ENCODE measurements around the gene CLIP3.
"Not testable (repeated sequence)": the region's sequence is repeated elsewhere in the genome, so short reads cannot be mapped to it uniquely, and the experiment has no call there.

CLIP3 gene

DNA sequence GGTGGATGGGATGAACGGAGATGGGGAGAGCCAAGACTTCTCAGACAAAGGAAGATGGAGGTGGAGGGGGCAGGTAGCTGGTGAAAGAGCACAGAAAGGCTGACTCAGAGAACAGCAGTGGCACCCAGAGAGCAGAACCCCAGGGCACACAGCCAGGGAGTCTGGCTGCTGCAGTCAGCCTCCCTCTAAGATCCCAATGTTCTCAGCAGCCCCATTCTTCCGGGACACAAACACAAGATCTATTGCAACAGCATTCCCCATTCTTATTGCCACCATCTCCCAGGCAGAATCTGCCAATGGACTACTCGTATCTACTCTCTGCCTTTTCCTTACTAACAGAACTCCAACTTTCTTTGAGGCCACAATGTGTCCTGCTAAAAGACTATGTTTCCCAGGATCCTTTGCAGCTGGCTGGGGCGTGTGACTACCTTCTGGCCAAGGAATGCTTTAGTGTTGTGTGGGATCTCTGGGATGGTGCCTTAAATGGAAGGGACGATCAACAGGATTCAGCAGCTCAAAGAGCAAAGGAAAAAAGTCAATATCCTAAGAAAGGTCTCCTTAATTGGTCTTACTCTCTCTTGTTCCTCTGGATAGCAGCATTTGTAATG lies 13.9 kb upstream of the CLIP3 start:
- no peak for DNase-seq (ENCODE audit: low read depth)

DNA sequence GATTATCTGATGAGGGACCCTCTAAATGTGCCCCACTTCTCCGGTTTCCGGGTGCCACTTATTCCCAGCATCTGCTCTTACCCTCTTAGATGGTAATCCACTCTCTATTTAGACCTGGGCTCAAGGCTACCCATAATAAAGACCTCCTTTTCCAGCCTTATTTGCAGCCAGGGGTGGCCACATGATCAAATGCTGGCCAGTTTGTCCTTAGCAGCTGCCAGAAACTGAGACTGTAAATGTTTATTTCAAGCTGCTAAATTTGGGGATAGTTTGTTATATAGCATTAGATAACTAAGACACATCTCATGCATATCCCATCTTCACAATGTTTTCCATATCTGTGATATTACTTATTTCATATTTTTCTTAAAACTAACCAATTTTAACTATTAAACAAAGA lies 11.3 kb upstream of the CLIP3 start:
- no peak for DNase-seq (ENCODE audit: low read depth)

DNA sequence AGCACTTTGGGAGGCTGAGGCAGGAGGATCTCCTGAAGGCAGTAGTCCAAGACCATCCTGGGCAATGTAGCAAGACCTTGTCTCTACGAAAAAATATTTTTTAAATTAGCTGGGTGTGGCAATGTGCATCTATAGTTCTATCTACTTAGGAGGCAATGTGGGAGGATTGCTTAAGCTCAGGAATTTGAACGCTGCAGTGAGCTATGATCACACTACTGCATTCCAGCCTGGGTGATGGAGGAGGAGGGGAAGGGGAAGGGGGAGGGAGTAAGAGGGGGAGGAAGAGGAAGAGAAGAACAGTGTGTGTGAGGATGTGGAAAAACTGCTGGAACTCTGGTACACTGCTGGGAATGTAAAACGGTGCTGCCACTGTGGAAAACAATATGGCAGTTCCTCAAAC lies 9.2 kb upstream of the CLIP3 start:
- DNase-seq (ENCODE audit: low read depth) = no peak

DNA sequence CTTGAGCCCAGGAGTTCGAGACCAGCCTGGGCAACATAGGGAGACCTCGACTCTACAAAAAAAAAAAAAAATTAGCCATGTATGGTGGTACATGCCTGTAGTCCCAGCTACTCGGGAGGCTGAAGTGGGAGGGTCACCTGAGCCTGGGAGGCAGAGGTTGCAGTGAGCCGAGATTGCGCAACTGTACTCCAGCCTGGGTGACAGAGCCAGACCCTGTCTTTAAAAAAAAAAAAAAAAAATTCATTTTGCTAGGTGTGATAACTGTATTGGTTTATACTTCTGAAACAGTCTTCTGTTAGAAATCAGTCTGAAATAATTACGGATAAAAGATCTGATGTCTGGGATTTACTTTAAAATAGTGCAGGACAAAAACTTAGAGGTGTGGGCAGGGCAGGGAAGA lies 8.4 kb upstream of the CLIP3 start:
- DNase-seq (ENCODE audit: low read depth) = not testable (repeated sequence)

DNA sequence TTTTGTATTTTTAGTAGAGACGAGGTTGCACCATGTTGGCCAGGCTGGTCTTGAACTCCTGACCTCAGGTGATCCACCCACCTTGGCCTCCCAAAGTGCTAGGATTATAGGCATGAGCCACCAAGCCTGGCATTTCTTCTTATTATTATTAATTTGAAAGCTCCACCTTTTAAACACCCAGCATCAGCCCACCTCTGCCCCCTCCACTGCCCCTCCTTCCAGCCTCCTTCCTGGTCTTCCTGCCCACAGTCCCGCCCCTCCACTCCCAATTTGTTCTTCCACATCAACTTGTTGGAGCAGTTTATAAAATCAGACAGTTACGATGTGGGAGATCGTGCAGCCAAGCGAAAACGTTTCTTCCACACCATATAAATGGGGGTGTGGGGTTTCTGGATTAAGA lies 7.8 kb upstream of the CLIP3 start:
- DNase-seq (ENCODE audit: low read depth) = no peak

DNA sequence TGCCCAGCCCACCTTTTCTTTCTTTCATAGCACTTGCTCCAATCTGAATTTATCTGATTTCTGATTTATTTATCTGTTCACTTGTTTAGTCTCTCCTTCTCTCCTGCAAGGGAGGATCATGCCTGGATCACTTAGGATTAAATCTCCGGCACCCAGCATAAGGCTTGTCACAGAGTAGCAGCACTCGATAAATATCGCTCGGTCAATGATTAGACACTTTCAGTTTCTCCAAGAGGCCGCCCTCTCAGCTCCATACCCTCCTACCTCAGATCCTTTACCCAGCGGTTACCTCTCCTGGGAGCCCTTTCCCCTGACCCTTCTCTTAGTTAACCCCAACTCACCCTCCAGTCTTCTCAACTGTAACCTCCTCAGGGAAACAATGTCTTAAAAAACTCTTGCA lies 1.4 kb downstream of the CLIP3 start:
- DNase-seq (ENCODE audit: low read depth) = no peak

DNA sequence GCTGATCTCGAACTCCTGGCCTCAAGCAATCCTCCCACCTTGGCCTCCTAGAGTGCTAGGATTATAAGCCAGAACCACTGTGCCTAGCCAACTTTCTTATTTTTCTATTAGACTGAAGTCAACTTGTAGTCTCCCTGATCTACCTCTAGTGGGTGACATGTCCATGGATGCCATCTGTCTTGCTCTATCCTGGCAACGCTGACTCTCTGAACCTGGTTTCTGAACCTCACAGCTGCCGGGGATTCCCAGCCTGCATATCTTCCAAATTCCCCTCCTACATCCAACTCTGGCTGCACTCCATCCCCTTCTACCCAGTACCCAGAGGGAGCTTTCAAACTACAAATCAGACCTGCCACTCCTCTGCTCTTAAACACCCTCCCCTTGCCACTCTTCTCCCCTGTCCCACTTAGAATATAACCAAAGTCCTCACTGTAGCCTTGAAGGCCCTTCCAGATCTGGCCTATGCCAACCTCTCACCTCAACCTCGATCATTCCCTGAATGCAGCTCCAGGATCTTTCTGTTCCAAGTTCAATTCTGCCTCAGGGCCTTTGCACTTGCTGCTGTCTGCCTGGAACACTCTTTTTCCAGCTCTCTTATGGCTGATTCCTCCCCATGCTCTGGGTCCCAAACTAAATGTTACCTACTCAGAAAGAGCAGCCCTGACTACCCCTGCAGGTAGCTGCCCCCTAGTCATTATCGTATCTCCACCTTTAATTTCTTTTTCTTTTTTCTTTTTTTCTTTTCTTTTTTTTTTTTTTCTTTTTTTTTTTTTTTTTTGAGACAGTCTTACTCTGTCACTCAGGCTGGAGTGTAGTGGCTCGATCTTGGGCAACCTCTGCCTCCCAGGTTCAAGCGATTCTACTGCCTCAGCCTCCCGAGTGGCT lies 2.2 kb downstream of the CLIP3 start:
- no peak for DNase-seq (ENCODE audit: low read depth)

DNA sequence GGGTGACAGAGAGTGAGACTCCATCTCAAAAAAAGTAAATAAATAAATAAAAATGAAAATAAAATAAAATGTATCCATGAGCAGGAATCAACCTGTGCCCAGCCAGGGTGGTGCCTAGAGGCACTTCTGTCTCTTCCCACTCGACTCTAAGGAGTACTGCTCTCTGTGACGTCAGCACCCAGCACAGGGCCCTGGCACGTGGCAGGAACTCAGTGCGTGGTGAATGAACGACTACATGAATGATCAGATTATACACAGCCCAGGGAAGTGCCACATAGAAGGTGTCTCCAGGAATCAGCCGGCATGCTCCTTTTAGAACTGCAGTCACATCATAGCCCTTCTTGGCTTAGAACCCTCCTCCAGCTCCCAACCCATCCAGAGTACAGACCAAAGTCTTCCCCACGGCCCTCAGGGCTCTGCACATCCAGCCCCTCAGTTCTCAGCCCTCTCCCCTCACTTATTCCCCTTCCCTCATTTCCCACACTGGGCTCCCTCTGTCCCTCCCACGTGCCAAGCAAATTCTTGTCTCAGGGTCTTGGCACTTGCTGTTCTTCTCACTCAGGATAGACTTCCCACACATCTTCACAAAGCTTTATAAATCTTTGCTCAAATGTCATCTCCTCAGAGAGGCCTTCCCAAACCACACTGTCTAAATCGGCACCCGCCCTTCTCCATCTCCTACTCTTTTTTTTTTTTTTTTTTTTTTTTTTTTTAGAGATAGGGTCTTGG lies 4.2 kb downstream of the CLIP3 start:
- no peak for DNase-seq (ENCODE audit: low read depth)

DNA sequence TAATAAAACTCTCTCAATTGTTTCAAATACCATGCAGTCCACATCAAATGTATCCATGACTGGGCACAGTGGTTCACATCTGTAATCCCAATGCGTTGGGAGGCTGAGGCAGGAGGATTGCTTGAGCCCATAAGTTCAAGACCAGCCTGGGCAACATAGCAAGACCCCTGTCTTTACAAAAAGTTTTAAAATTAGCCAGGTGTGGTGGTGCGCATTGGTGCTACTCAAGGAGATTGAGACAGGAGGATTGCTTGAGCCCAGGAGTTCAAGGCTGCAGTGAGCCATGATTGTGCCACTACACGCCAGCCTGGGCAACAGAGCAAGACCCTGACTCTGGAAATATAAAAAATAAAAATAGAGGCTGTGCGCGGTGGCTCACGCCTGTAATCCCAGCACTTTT lies 5.0 kb downstream of the CLIP3 start:
- no peak for DNase-seq (ENCODE audit: low read depth)

DNA sequence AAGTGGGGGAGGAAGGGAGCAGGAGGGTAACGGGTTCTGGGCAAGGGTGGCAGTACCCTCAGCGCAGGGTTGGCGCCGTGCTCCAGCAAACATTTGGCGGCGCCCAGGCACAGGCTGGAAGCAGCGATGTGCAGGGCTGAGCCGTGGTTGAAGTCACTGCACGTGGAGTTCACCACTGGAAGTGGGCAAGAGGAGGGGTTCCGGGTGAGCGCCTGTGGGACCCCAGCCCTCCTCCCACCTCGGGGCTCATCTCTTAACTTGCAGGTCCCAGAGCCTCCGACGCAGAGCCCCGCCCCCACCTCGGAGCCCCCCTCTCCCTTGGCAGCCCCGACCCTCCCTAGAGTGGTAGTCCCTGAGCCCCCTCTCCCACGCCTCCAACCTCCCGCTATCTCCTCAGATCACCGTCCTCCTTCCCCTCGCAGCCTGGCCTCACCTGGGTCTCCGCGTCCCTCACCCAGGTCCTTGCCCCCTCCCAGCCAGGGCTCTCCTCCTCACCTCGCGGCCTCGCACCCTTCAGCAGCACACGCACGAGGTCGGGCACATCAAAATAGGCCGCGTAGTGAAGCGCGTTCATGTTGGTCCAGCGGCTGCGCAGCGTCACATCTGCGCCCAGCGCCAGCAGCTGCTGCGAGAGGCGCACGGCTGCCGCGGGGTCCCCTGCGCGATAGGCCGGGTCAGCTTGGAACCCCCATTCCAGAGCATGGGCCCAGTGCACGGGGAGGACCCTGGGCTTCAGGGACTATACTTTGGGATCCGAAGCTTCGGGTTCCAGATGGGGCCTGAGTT lies 6.4 kb downstream of the CLIP3 start:
- no peak for DNase-seq (ENCODE audit: low read depth)

DNA sequence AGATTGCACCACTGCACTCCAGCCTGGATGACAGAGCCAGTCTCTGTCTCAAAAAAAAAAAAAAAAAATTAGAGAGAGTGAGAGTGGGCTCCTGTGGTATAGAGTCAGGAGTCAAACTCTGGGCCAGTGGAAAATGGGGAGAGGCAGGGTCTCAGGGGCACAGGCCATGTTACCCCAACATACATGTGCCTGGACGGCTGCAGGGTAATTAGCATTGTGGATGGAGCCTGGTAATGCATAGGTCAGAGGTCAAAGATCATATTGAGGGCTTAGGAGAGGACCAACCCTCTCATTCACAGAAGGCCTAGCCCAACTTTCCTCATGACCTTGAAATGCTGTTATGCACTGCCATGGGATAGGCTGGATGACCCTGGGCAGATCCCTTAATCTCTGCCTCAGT lies 7.1 kb downstream of the CLIP3 start:
- no peak for DNase-seq (ENCODE audit: low read depth)

DNA sequence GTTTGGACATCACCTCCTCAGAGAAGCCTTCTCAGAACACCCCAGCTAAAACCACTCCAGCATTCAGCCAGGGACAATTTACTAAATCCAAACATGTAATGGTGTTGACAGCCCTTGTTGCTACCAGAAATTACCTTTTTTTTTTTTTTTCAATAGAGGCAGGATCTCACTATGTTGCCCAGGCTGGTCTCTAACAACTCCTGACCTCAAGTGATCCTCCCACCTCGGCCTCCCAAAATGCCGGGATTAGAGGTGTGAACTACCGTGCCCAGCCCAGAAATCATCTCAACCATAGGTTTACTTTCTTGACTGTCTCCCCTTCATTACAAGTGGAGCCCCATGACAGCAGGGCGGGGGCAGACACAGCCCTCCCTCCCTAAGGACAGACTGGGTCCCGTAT lies 9.2 kb downstream of the CLIP3 start:
- no peak for DNase-seq (ENCODE audit: low read depth)

DNA sequence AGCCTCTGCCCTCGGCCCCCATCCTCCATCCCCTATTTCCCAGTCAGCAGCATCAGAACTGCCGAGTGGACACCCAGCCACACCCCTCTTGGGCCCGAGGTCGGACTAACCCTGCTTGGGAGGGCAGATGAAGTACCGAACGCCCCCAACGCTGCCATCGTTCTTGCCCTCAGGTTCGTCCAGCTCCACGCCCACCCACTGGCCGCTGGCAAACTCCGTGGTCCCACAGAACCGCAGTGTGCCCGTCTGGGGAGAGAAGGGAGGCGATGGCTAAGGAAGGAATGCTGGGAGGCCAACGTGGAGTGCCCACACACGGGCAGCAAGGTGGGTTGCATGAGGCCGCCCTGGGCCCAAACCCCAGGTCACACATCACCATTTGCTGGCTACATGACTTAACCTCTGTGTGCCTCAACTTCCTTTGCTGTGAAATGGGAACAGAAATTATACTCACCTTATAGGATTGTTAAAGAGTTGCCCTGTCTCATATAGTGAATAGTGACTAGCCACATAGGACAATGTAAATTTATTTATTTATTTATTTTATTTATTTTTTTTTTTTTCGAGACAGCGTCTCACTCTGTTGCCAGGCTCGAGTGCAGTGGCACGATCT lies 13.5 kb downstream of the CLIP3 start:
- DNase-seq (ENCODE audit: low read depth) = no peak

DNA sequence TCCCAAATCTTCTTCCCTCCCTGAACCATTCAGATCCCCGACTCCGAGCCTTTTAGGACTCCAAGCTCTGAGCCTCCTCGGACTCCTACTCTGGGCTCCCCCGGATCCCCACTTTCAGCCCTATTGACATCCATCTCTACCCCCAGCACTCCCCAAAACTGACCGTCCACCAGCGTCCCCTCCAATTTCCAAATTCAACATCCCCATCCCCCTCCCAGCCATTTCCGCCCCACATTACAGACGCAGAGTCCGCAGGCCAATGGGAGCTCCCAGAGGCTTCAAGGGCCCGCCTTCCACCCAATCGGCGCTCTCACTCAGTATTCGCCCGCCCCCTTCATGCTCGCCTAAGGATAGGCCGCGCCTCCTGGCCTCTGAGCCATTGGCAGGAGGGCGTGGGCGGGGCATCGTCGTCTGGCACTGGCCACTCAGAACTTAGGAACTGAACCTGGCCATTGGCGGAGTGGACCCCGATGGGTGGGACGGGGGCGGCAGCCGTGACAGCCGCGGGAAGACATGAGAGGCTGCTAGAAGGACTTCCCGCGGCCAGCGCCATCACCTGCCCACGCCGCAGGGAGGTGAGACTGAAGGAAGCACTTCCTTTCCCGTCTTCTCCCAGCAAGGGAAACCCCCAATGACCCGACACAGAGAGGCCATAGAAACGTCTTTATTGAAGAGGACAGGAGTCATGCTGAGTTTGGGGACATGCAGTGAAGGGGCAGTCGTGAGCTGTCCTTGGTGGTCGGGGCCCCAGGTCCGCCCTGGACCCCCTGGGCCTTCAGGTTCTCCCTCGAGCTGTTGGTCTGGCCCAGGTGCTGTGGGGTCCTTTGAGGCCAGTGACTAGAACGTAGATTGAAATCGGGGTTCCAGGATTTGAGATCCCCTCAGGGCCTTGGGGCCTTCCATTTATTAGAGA lies 18.4 kb downstream of the CLIP3 start, which contains the start of gene ALKBH6:
Gene ALKBH6, minus strand, starts transcription at position 202 of the 913 bp plus-strand sequence. CDS start 816 bp downstream, outside the sequence.
- DNase-seq (ENCODE audit: low read depth) = peak; percentile 99

DNA sequence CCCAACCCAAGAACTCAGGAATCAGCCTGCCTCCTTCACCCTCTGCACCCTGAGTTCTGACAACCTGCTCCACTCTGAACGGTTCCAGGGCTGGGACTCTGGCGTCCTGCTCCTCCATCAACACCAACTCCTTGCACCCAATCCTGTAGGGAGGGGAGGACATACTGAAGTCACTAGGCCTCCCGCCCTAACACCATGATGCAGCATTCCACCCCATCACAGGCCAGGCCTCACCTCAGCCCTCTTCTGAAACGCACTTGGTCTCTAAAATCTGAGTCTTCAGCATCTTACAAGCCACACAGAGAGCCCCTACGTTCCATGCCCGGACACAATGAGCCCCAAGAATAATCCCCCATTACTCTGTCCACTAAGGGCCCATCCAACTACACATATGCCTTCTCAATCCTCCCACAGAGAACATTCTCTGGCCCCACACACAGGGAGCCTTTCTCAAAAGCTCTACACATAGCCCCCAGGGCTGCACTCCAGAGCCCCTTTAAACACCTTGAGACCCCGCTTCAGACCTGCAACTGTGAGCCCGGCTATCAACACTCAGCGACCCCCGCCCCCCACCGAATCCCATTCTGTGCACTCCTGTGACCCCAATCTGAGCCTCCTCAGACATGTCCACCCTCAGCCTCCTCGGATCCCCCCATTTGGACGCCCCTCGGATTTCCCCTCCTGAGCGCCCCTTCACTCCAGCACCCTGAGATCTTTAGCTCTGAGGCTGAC lies 19.2 kb downstream of the CLIP3 start:
- no peak for DNase-seq (ENCODE audit: low read depth)

DNA sequence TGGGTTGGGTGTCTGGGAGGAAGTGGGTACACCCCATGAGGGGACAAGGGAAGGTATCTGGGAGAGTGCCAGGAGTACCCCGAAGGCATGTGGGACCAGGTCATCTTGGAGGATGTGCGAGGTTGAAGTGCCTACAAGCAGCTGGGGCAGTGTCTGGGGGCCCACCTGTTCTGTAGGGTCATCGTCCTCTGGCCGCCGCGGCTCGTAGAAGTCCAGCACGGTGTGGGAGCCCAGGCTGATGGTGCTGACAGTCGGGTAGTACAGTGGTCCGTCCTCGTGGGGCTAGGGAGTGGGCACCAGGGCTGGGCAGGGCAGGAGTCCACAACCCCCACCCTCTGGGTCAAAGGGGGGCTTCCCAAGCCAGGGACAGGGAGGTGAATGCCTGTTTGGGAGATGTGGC lies 22.3 kb downstream of the CLIP3 start:
- DNase-seq (ENCODE audit: low read depth) = no peak

DNA sequence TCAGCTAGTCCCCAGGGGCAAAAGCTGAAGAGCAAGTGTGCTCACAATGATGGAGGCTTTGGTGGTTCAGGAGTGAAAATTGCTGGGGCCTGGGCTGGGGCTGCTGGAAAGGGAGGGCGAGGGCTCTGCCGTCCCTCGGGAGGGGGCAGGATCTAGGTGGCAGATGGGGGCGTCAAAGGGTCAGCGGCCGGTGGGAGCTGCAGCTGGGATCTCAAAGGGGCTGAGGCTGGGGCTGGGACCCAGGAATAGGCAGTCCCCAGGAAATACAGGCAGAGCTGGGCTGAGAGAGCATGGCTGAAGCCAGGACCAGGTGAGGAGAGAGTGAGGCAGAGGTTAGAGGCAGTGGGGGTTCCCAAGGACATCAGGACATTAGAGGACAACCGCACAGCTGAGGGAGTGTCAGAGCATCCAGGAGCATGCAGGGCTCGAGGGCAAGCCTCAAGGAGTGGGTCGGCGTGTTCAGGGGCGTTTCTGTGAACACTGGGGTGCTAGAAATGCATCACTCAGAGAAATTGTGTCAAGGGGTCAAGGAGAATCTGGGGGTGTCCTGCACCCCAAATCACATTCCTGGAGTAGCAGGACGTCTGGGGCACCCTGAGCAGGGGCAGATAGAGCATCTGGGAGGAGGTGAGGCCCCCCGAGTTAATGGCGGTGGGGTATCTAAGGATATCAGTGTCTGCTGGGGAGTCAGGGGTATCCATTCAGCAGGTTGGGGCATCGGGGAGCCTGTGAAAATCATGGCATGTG lies 22.9 kb downstream of the CLIP3 start:
- no peak for DNase-seq (ENCODE audit: low read depth)

DNA sequence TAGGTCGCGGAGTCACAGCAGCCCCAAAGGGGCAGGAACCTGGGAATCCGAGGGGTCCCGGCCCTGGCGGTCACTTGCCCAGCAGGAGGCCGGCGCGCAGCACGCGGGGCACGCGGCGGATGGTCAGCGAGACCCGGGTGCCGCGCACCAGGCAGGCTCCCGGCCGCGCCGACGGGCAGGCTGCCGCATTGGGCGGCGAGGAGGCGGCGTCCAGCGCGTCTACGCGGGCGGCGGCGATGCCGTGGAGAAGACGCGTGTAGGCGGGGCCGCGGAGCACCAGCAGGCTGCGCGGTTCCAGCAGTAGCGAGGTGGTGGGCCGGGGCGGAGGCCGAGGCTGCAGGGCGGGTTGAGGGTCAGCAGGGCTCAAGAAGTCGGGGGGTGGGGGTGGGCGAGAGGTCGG lies 23.5 kb downstream of the CLIP3 start:
- no peak for DNase-seq (ENCODE audit: low read depth)

DNA sequence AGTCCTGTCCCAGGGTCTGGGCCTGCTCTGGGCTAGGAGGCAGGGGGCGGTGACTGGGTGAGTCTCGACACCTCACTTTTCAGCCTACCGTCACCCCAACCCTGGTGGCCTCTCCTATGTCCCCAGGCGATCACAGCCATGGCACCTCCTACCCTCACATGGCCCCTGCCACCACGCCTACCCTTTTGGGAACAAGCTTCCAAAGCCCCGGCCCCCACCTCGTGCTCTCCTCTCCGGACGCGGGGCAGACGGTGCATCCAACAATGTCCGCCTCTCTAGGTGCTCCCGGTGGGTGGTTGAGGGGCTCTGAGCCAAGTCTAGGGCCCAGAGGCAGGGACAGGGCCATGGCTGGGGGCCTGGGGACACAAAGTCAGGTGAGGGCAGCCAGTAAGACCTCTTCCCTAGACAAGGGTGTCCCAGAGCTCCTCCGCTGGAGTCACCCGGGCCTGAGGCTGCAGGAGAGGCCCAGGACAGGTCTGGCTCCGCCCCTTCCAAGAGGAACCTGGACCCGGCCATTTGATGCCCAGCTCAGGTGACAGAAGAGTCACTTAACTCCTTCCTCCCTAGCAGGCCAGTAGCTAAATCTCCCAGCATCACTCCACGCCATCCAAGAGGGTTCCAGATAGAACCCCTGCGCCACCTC lies 24.2 kb downstream of the CLIP3 start, which contains the start of gene SYNE4:
Gene SYNE4, minus strand, starts transcription at position 478 of the 643 bp plus-strand sequence. Its CDS starts 132 bp downstream, at position 346.
- no peak for DNase-seq (ENCODE audit: low read depth)
